GM12878 (cell line): ENCODE data around the gene RO60. TPM values are rescaled to one million over a fixed set of nuclear protein-coding genes. Genes with fewer than 3 reads are reported as not detected.
"Not testable (repeated sequence)": the region's sequence is repeated elsewhere in the genome, so short reads cannot be mapped to it uniquely, and the experiment has no call there.

Source experiments
- ATAC-seq: fragments of 200-7000 bp; cut with Tn5 transposase; 3 replicates; pipeline ENCODE4 v1.9.1; 2020; ENCODE audit warnings: mild to moderate bottlenecking, moderate library complexity
- BruUV-seq: library from RNA; stranded (reverse); fragments of 400-500 nt; replicated peaks from 2 replicates; lab custom pipeline; 2021; lab: Mats Ljungman, UMichigan
- CTCF ChIA-PET: fragments of 300-600 bp; sonication (Branson Sonifier 250); formaldehyde crosslinking; extraction: SDS; loops from one replicate; lab custom pipeline; 2021; ENCODE audit warnings: inconsistent platforms; lab: Yijun Ruan, JAX
- POLR2A ChIA-PET: fragments of 350-600 bp; formaldehyde crosslinking; extraction: SDS; loops from one replicate; lab custom pipeline; 2021; ENCODE audit warnings: inconsistent platforms; lab: Charles Lee
- RAD21 ChIA-PET: fragments of 300-600 bp; sonication (Branson Sonifier 250); formaldehyde crosslinking; loops from one replicate; lab custom pipeline; 2023; ENCODE audit warnings: antibody characterized with exemption; ENCODE audit not compliant: unreplicated experiment; lab: Charles Lee
- SMC1A ChIA-PET: fragments of 300-600 bp; sonication (Branson Sonifier 250); formaldehyde crosslinking; loops from one replicate; lab custom pipeline; 2023; ENCODE audit not compliant: unreplicated experiment, uncharacterized antibody; lab: Charles Lee
- DNase-seq: peaks from one replicate; pipeline ENCODE4 v3.0.0-alpha.2; 2011; ENCODE audit warnings: low read depth, low spot score
- FAIRE-seq: peaks from 3 replicates; lab custom pipeline; 2011; peaks lifted over from hg19 to GRCh38; lab: Jason Lieb, UNC
- H2AFZ ChIP-seq: 2 replicates; pipeline ENCODE4 v1.6.0; 2011; ENCODE audit warnings: low read depth, low read length, control low read depth; ENCODE audit not compliant: control insufficient read depth
- H3K27ac ChIP-seq: 2 replicates; pipeline ENCODE4 v1.5.1; 2011; ENCODE audit warnings: control low read depth; ENCODE audit not compliant: control insufficient read depth, insufficient read depth
- H3K27me3 ChIP-seq, 2 experiments: replicated peaks in 1 of 2; 2 replicates each; pipeline versions ENCODE4 v1.6.0 to v1.6.1; 2011; ENCODE audit warnings: low read length in 1 of 2; ENCODE audit not compliant: control insufficient read depth in 2 of 2, insufficient read depth in 2 of 2
- H3K36me3 ChIP-seq, 2 experiments: 2 replicates each; pipeline ENCODE4 v1.5.1; 2011; ENCODE audit warnings: low read length in 1 of 2; ENCODE audit not compliant: control insufficient read depth in 2 of 2, insufficient read depth in 2 of 2
- H3K4me1 ChIP-seq: 2 replicates; pipeline ENCODE4 v1.6.1; 2011; ENCODE audit warnings: mild to moderate bottlenecking, low read length, moderate library complexity, mixed read lengths; ENCODE audit not compliant: control insufficient read depth, insufficient read depth
- H3K4me2 ChIP-seq: 2 replicates; pipeline ENCODE4 v1.6.0; 2011; ENCODE audit warnings: control low read depth; ENCODE audit not compliant: control insufficient read depth, insufficient read depth
- H3K4me3 ChIP-seq: fragments of 200-600 bp; sonication (generic); 2 replicates; pipeline ENCODE4 v1.5.1; 2016
- H3K79me2 ChIP-seq: 2 replicates; pipeline ENCODE4 v1.6.0; 2011; ENCODE audit warnings: low read length; ENCODE audit not compliant: control insufficient read depth, insufficient read depth
- H3K9ac ChIP-seq: 2 replicates; pipeline ENCODE4 v1.8.0; 2011; ENCODE audit warnings: low read length, control low read depth, mixed read lengths; ENCODE audit not compliant: control insufficient read depth, insufficient read depth
- H3K9me3 ChIP-seq: replicated peaks from 3 replicates; pipeline ENCODE4 v1.5.1; 2011; ENCODE audit warnings: mild to moderate bottlenecking, low read length; ENCODE audit not compliant: control insufficient read depth, insufficient read depth
- H4K20me1 ChIP-seq: 2 replicates; pipeline ENCODE4 v1.6.0; 2011; ENCODE audit not compliant: control insufficient read depth, insufficient read depth
- FOXM1 ChIP-seq: IDR thresholded peaks from 2 replicates; pipeline ENCODE4 v1.6.1; 2012; ENCODE audit warnings: low read depth, mild to moderate bottlenecking, inconsistent platforms, low read length, moderate library complexity
- HDAC2 ChIP-seq: fragments of 200-600 bp; sonication (generic); IDR thresholded peaks from 2 replicates; pipeline ENCODE4 v1.6.1; 2017
- IKZF1 ChIP-seq: fragments of 450-650 bp; conservative IDR thresholded peaks from 2 replicates; pipeline ENCODE4 v1.6.1; 2017; ENCODE audit warnings: antibody characterized with exemption, mild to moderate bottlenecking
- IRF5 ChIP-seq: fragments of 450-650 bp; IDR thresholded peaks from 2 replicates; pipeline ENCODE4 v1.6.1; 2017; ENCODE audit warnings: borderline replicate concordance
- NRF1 ChIP-seq: conservative IDR thresholded peaks from 2 replicates; pipeline ENCODE4 v1.6.1; 2011; ENCODE audit warnings: mild to moderate bottlenecking, low read depth, low read length, improper control_type of control experiment
- SMARCA5 ChIP-seq: fragments of 450-650 bp; IDR thresholded peaks from 2 replicates; pipeline ENCODE4 v1.6.1; 2017; ENCODE audit warnings: mild to moderate bottlenecking
- TCF7 ChIP-seq: IDR thresholded peaks from 2 replicates; pipeline ENCODE4 v1.6.1; 2014; ENCODE audit warnings: antibody characterized with exemption, borderline replicate concordance
- WGBS: methylation state at CpG from one replicate; pipeline ENCODE4 v1.1.6; 2016; ENCODE audit warnings: low lambda C conversion rate; ENCODE audit not compliant: insufficient replicate concordance, insufficient coverage; ENCODE audit errors: missing lambda C conversion rate; 5-methylcytosine and 5-hydroxymethylcytosine counted together
- in situ Hi-C: fragments of 300-500 bp; cut with MboI; formaldehyde crosslinking; loops from 9 replicates; pipeline ENCODE4 v1.14.3; 2018; ENCODE audit warnings: mixed read lengths
- intact Hi-C: fragments of 100-400 bp; cut with micrococcal nuclease; formaldehyde crosslinking; loops from one replicate; pipeline ENCODE4 v1.14.2; 2022; ENCODE audit not compliant: unreplicated experiment
- polyA plus RNA-seq, 11 experiments: library from polyadenylated mRNA; depleted of rRNA in 4 of 11; unstranded in 6 of 11; stranded (reverse) in 5 of 11; fragments of >200 nt; fragmentation: Nextera tagmentation in 4 of 11; fragmentation: Illumina TruSeq in 1 of 11; extraction: Ambion mirVana in 4 of 11; extraction: Trizol in 1 of 11; gene quantifications; 1 replicate in 1 of 11; 2 replicates in 10 of 11; pipeline versions ENCODE4 v1.2.1 to v1.2.3, GENCODE V29; 2011 to 2016; ENCODE audit warnings: inconsistent platforms in 2 of 11, missing spikeins in 2 of 11, low read depth in 1 of 11
- total RNA-seq, 4 experiments: library from RNA; depleted of rRNA in 3 of 4; stranded (reverse); fragments of >200 nt in 3 of 4; fragmentation: Illumina TruSeq in 1 of 4; extraction: Trizol in 1 of 4; gene quantifications; 2 replicates each; pipeline versions ENCODE4 v1.2.1 to v1.2.3, GENCODE V29; 2013 to 2021
- TF ChIP-seq, protein P1 (sequence below): fragments of 450-650 bp; IDR thresholded peaks from 2 replicates; pipeline ENCODE4 v1.6.1; 2017; ENCODE audit warnings: mild to moderate bottlenecking
- TF ChIP-seq, protein P2 (sequence below): fragments of 450-650 bp; IDR thresholded peaks from 2 replicates; pipeline ENCODE4 v1.6.1; 2018; ENCODE audit warnings: mild to moderate bottlenecking, low read depth, moderate library complexity; ENCODE audit not compliant: partially characterized antibody

RO60 gene
- total and polyA plus RNA-seq, 10 of the 15 experiments (the other 5 are each of a cell fraction or from before 2014, with no cell fraction given) = 21.1 to 143 (median 83.1) TPM

- in situ Hi-C loops, FAIRE-seq, H3K4me3 ChIP-seq, H3K9ac ChIP-seq, H3K36me3 ChIP-seq, POLR2A ChIA-PET, BruUV-seq, H3K27ac ChIP-seq, H3K4me2 ChIP-seq, H3K27me3 ChIP-seq, H3K9me3 ChIP-seq, H4K20me1 ChIP-seq, ATAC-seq, H2AFZ ChIP-seq, DNase-seq, H3K4me1 ChIP-seq: not testable (repeated sequence)
- 95% methylated on average over 9 of the region's 9 CpGs for WGBS
- RAD21 ChIA-PET = interaction anchor here (0.9 to 1.3 kb wide), 7 partner anchors 16 to 560 kb away, joined by 3 to 5 read pairs (median 3); no protein-coding TSS in a partner anchor
- TF ChIP-seq, protein P1, sequence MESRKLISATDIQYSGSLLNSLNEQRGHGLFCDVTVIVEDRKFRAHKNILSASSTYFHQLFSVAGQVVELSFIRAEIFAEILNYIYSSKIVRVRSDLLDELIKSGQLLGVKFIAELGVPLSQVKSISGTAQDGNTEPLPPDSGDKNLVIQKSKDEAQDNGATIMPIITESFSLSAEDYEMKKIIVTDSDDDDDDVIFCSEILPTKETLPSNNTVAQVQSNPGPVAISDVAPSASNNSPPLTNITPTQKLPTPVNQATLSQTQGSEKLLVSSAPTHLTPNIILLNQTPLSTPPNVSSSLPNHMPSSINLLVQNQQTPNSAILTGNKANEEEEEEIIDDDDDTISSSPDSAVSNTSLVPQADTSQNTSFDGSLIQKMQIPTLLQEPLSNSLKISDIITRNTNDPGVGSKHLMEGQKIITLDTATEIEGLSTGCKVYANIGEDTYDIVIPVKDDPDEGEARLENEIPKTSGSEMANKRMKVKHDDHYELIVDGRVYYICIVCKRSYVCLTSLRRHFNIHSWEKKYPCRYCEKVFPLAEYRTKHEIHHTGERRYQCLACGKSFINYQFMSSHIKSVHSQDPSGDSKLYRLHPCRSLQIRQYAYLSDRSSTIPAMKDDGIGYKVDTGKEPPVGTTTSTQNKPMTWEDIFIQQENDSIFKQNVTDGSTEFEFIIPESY = peak; percentile 24; the same call in 1 of the 2 replicates
- CTCF ChIA-PET = interaction anchor here (0.8 to 1.9 kb wide), 13 partner anchors 8 to 560 kb away, joined by 3 to 12 read pairs (median 5); partner anchors contain the start of gene CDC73
- intact Hi-C loops = loop anchor here (5.0 kb wide), 1 partner anchor 561 kb away; no protein-coding TSS in a partner anchor
- peaks cover 24% of the 10 kb centered on the region for H3K79me2 ChIP-seq
- SMC1A ChIA-PET = interaction anchor here (1.2 to 1.6 kb wide), 6 partner anchors 37 to 563 kb away, joined by 3 to 8 read pairs (median 4); no protein-coding TSS in a partner anchor
Observed at GRCh38 chr1:193032643-193033427, 26.6 kb upstream of the RO60 start.

GRCh38 chr1:193033610-193034009 lies 25.8 kb upstream of the RO60 start:
- DNase-seq (no peak), ATAC-seq (no peak), FAIRE-seq (no peak)
- no peak overlapping the region for H3K4me2 ChIP-seq
- peaks cover 0 to 4% of the 10 kb centered on the region in 2 experiments; a peak in 1 of 4 replicates for H3K36me3 ChIP-seq
- no TSS peak for BruUV-seq
- H3K79me2 ChIP-seq = peaks cover 26% of the 10 kb centered on the region
- RAD21 ChIA-PET = interaction anchor here (0.6 kb wide), 1 partner anchor 558 kb away, joined by 4 read pairs; no protein-coding TSS in a partner anchor
- H4K20me1 ChIP-seq = no peaks in the 10 kb centered on the region
- CTCF ChIA-PET = interaction anchor here (0.8 kb wide), 1 partner anchor 229 kb away, joined by 3 read pairs; no protein-coding TSS in a partner anchor
- in situ Hi-C loops = no loop called here
- SMC1A ChIA-PET = interaction anchor here (1.3 kb wide), 1 partner anchor 89 kb away, joined by 3 read pairs; no protein-coding TSS in a partner anchor
- H3K27ac ChIP-seq = no peak overlapping the region
- H3K4me1 ChIP-seq = no peaks in the 10 kb centered on the region
- POLR2A ChIA-PET = no interaction called here
- no peak overlapping the region for H3K9ac ChIP-seq
- H3K4me3 ChIP-seq = no peak overlapping the region
- no peak overlapping the region for H2AFZ ChIP-seq
- H3K27me3 ChIP-seq = no peaks in the 10 kb centered on the region
- H3K9me3 ChIP-seq = no peaks in the 10 kb centered on the region; the same call in 2 of the 3 replicates
- intact Hi-C loops = loop anchor here (5.0 kb wide), 1 partner anchor 561 kb away; no protein-coding TSS in a partner anchor
- TF ChIP-seq, protein P2, sequence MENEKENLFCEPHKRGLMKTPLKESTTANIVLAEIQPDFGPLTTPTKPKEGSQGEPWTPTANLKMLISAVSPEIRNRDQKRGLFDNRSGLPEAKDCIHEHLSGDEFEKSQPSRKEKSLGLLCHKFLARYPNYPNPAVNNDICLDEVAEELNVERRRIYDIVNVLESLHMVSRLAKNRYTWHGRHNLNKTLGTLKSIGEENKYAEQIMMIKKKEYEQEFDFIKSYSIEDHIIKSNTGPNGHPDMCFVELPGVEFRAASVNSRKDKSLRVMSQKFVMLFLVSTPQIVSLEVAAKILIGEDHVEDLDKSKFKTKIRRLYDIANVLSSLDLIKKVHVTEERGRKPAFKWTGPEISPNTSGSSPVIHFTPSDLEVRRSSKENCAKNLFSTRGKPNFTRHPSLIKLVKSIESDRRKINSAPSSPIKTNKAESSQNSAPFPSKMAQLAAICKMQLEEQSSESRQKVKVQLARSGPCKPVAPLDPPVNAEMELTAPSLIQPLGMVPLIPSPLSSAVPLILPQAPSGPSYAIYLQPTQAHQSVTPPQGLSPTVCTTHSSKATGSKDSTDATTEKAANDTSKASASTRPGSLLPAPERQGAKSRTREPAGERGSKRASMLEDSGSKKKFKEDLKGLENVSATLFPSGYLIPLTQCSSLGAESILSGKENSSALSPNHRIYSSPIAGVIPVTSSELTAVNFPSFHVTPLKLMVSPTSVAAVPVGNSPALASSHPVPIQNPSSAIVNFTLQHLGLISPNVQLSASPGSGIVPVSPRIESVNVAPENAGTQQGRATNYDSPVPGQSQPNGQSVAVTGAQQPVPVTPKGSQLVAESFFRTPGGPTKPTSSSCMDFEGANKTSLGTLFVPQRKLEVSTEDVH = no peak
- TF ChIP-seq IRF5 (no peak), SMARCA5 (no peak), IKZF1 (no peak), FOXM1 (no peak), TCF7 (no peak), HDAC2 (no peak), NRF1 (no peak)
